Gastrocnemius medialis (tissue), 4 donors: Measurements from ENCODE around the gene DIABLO. TPM values are rescaled to one million over a fixed set of nuclear protein-coding genes. Genes with fewer than 3 reads are reported as not detected.

ENCODE experiments used
- ATAC-seq, 2 donors: fragments of 150-250 bp; one replicate each; pipeline ENCODE4 v1.9.1; 2016
- DNase-seq, 2 donors: peaks; one replicate each; pipeline ENCODE4 v3.0.0-alpha.2; 2019
- H3K27ac ChIP-seq, 4 donors: fragments of 200-600 bp; sonication (generic); 1 replicate in 1 of 4; 2 replicates in 3 of 4; pipeline ENCODE4 v1.5.1; 2016 to 2018; ENCODE audit warnings: mild to moderate bottlenecking in 2 of 4, moderate library complexity in 1 of 4
- H3K27me3 ChIP-seq, 3 donors: fragments of 200-600 bp; sonication (generic) in 2 of 3; 1 replicate in 1 of 3; 2 replicates in 2 of 3; pipeline versions ENCODE4 v1.5.1 to v1.6.0; 2016 to 2019; ENCODE audit warnings: mild to moderate bottlenecking in 1 of 3, moderate library complexity in 1 of 3
- H3K36me3 ChIP-seq, 2 donors: fragments of 200-600 bp; sonication (generic) in 1 of 2; one replicate each; pipeline ENCODE4 v1.5.1; 2017 to 2018
- H3K4me1 ChIP-seq, 2 donors: fragments of 200-600 bp; sonication (generic) in 1 of 2; one replicate each; pipeline ENCODE4 v1.5.1; 2016 to 2017; ENCODE audit warnings: mild to moderate bottlenecking in 2 of 2
- H3K4me3 ChIP-seq, 4 donors: fragments of 200-600 bp; sonication (generic) in 3 of 4; 1 replicate in 1 of 4; 2 replicates in 3 of 4; pipeline ENCODE4 v1.5.1; 2016 to 2019; ENCODE audit warnings: mild to moderate bottlenecking in 2 of 4
- H3K9me3 ChIP-seq, 3 donors: fragments of 200-600 bp; sonication (generic) in 2 of 3; 1 replicate in 1 of 3; 2 replicates in 2 of 3; pipeline ENCODE4 v1.5.1; 2016 to 2019
- CTCF ChIP-seq, 5 experiments: fragments of 450-650 bp in 3 of 5; fragments of 200-600 bp in 2 of 5; sonication (generic) in 2 of 5; IDR thresholded peaks in 4 of 5; conservative IDR thresholded peaks in 1 of 5; 1 replicate in 4 of 5; 2 replicates in 1 of 5; pipeline ENCODE4 v1.5.1; 2016 to 2019; ENCODE audit warnings: antibody characterized with exemption in 5 of 5, mild to moderate bottlenecking in 3 of 5, moderate library complexity in 3 of 5
- POLR2A ChIP-seq, 2 donors: fragments of 450-650 bp; IDR thresholded peaks; one replicate each; pipeline ENCODE4 v1.6.1; 2017; ENCODE audit warnings: antibody characterized with exemption in 2 of 2, mild to moderate bottlenecking in 2 of 2, moderate library complexity in 2 of 2
- in situ Hi-C, 4 donors: fragments of 200-750 bp; cut with MboI; loops; one replicate each; pipeline versions ENCODE4 v1.15.0 to v1.8.0; 2017; ENCODE audit warnings: low sequenced_read_pairs in 4 of 4
- intact Hi-C: fragments of 100-400 bp; cut with DNase I; formaldehyde crosslinking; loops from one replicate; pipeline ENCODE4 v1.15.1; 2023; ENCODE audit warnings: low total_unique reads
- total RNA-seq, 4 donors: library from RNA; depleted of rRNA; stranded (reverse); fragments of >200 nt; gene quantifications; one replicate each; pipeline versions ENCODE4 v1.1.0 to v1.2.3, GENCODE V29; 2016

The DIABLO gene
- total RNA-seq, 4 donors from 2014 or later = 32.8 to 63.8 (median 44.5) TPM

- TF ChIP-seq POLR2A (IDR thresholded peaks at IDR 0.05) (no peak), CTCF (IDR thresholded peaks at IDR 0.05 in 4 of 5, conservative IDR thresholded peaks at IDR 0.05 in 1 of 5) (no peak)
- Histone ChIP-seq H3K9me3 (no peaks in the 10 kb centered on the region), H3K27ac (no peak overlapping the region), H3K4me3 (no peak overlapping the region), H3K36me3 (no peaks in the 10 kb centered on the region), H3K4me1 (no peaks in the 10 kb centered on the region), H3K27me3 (no peaks in the 10 kb centered on the region)
- intact Hi-C loops = loop anchor here (2.0 to 10.0 kb wide), 2 partner anchors 59 to 275 kb away; partner anchors contain the start of gene CFAP251
- ATAC-seq (no peak), DNase-seq (no peak)
- in situ Hi-C loops = loop anchor here in 1 of 4 donors (10.0 kb wide), 2 partner anchors 55 to 145 kb away; no protein-coding TSS in a partner anchor
Observed at GRCh38 chr12:122189626-122190475, 36.0 kb downstream of the DIABLO start.

- TF ChIP-seq POLR2A (IDR thresholded peaks at IDR 0.05) (no peak), CTCF (IDR thresholded peaks at IDR 0.05 in 4 of 5, conservative IDR thresholded peaks at IDR 0.05 in 1 of 5) (no peak)
- in situ Hi-C loops (no loop called here), intact Hi-C loops (no loop called here)
- no peak overlapping the region for H3K27ac ChIP-seq
- H3K4me1 ChIP-seq = no peaks in the 10 kb centered on the region
- H3K9me3 ChIP-seq = no peaks in the 10 kb centered on the region
- H3K27me3 ChIP-seq = peaks cover 0 to 10% (median 0%) of the 10 kb centered on the region in 3 donors
- no peak for ATAC-seq
- no peak overlapping the region for H3K4me3 ChIP-seq
- DNase-seq = no peak
- H3K36me3 ChIP-seq = no peaks in the 10 kb centered on the region
Observed at GRCh38 chr12:122187466-122187865, 38.4 kb downstream of the DIABLO start.

- no peak for ATAC-seq
- Histone ChIP-seq H3K27ac (no peak overlapping the region), H3K27me3 (peaks cover 0 to 10% (median 0%) of the 10 kb centered on the region in 3 donors), H3K36me3 (no peaks in the 10 kb centered on the region), H3K4me1 (no peaks in the 10 kb centered on the region), H3K9me3 (no peaks in the 10 kb centered on the region), H3K4me3 (no peak overlapping the region)
- intact Hi-C loops (no loop called here), in situ Hi-C loops (no loop called here)
- DNase-seq = no peak
- TF ChIP-seq POLR2A (IDR thresholded peaks at IDR 0.05) (no peak), CTCF (IDR thresholded peaks at IDR 0.05 in 4 of 5, conservative IDR thresholded peaks at IDR 0.05 in 1 of 5) (no peak)
Observed at GRCh38 chr12:122185494-122186082, 40.3 kb downstream of the DIABLO start.

- DNase-seq (no peak), ATAC-seq (no peak)
- intact Hi-C loops = no loop called here
- Histone ChIP-seq H3K27ac (no peak overlapping the region), H3K4me3 (no peak overlapping the region), H3K27me3 (peaks cover 0 to 10% (median 0%) of the 10 kb centered on the region in 3 donors), H3K36me3 (no peaks in the 10 kb centered on the region), H3K9me3 (no peaks in the 10 kb centered on the region), H3K4me1 (no peaks in the 10 kb centered on the region)
- in situ Hi-C loops = no loop called here
- TF ChIP-seq POLR2A (IDR thresholded peaks at IDR 0.05) (no peak), CTCF (IDR thresholded peaks at IDR 0.05 in 4 of 5, conservative IDR thresholded peaks at IDR 0.05 in 1 of 5) (no peak)
Observed at GRCh38 chr12:122185079-122185478, 40.8 kb downstream of the DIABLO start.
